UCSD-AML1 (cell line): ENCODE results near the gene NTPCR.

Experiments used
- DNase-seq: peaks from one replicate; lab custom pipeline; 2025; ENCODE audit not compliant: unreplicated experiment; lab: John Stamatoyannopoulos, UW

The NTPCR gene

DNA sequence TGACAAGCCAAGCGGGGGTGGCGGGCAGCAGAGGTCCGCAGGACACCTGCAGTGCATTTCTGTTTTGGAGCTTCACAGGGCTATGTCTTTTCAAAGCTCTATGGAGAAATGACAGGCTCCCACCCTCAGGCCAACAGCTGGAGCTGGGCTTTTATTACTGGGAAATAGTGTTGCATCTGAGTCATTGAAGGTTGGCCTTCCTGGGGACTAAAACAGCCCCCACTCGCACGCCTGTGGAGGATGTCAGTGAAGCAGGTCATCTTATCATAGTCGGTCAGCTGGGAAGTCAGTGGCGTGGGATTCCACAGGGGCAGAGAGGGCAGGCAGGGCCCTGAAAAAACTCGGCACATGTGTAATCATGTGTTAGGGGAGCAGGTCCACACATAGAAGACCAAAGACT, 55.3 kb downstream of the NTPCR start:
- no peak for DNase-seq

DNA sequence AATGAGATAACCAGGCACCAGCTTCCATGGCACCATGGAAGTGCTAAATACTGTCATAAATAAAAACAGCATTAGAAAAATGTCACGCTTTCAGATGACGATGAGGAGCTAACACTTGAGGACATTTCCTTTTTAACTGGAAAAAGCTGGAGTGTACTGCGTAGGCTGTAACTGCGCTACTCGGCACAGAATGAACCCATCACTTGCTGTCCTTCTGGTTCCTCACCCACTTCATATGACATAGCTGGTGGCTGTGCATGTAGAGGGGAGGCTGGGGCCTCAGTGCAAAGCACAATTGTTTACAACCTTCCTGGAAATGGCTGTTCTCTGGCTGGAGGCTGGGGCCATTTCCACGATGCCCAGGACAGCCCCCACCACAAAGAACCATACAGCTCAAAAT, 55.7 kb downstream of the NTPCR start:
- no peak for DNase-seq

DNA sequence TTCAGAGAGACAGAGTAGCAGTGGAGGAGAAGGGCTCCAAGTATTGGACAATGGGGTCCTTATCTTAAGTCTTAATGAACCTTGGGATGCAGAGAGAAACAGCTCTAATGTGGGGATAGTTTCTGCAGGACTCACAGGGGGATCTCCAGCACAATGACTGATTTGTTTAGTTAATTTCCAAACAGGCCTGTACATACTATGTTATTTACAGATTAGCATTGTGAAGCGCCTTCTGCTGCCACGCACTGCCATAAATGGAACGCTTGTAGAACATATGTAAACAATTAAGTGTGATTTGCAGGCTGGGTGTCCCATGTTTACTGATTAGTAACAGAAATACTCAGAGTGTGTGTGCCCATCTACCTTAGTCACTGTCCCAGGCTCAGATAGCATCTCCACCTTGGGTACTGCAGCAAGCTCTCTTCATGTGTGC, 56.1 kb downstream of the NTPCR start:
- DNase-seq = no peak

DNA sequence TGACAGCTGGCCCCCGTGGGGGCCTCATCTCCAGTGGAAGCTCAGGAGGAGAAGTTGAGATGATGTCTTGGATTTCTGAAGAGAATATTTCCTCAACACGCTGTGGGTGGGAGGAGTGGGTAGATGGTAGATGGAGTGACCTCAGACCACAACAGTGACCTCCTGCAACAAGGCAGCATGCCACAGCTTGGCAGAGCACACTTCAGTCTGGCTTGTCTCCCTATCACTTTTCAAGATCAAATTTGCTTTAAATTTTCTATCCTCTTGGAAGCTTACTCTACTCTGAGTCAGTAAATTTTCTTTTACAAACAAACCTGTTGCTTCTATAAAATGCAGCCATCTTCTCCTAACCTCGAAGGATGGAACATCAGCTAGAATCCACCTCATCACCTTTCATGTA, 59.7 kb downstream of the NTPCR start:
- DNase-seq = no peak

DNA sequence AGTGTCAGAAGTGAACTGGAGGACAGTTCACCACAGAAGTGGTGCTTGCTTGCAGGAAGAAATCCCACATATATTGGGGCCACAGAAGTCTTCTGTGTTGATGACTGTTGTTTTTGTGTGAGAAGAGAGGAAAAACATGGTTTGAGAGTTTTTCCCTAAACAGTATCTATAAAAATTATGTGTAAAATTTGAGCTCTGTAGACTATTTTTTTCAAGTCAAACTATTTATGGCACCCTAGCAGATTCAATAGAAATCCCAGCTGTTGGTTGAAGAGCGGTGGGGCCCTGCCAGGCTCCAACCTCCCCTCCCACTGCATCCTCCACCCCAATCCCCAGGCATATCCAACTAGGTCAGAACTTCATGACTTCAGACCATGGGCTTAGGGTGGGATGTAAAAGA, 61.6 kb downstream of the NTPCR start:
- DNase-seq = no peak

DNA sequence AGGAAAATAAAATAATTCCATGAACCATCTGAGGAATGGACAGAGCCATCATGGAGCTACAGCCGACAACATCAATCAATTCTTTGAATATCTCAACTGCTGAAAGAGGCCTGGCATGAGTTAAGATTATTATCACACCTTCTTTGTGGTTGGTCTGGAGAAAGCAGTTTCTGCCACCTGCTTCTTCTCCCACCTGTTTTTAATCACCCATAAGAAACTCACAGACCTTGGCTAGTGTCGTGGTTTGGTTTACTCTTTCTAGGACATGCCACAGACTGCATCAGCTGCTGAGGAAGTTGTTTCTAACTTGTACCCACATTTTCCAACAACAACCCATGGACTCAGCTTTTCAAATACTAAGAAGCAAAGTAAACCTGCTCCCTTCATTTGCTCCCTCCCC, 65.6 kb downstream of the NTPCR start:
- no peak for DNase-seq

DNA sequence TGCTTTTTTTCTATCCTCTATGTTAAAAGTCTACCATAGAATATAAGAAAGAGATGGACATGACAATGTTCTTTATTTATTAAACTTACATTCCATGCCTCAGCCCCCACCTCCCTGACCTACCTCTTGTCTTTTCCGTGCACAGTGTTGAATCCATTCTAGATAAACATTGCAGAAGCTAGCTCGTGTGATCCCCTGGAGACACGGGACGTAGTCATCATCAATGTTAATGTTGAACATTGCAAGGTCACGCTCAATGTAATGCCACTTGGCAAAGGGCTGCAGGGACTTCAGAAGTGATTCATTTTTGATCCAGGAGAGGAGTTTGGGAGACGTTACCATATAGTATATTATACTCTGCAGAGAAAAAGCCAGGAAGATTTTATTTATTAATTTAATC, 66.4 kb downstream of the NTPCR start:
- DNase-seq = no peak

DNA sequence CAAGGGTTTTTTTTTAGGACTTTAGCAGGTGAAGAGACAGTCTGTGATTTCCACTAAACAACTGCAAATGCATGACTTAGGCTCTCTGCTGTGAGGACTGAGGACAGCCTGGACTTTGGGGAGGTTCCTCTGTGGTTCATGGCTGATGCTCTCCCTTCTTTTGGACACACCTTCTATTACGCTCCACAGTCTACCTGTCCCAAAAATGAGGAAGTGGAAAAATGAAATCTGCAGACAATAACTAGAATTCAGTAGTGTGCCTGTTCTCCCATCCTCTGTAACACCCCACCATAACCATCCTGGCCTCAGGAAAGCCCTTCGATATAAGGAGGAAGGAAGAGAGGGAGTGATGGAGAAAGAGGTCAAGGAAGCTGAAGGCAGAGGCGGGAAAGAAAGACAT, 68.7 kb downstream of the NTPCR start:
- no peak for DNase-seq

DNA sequence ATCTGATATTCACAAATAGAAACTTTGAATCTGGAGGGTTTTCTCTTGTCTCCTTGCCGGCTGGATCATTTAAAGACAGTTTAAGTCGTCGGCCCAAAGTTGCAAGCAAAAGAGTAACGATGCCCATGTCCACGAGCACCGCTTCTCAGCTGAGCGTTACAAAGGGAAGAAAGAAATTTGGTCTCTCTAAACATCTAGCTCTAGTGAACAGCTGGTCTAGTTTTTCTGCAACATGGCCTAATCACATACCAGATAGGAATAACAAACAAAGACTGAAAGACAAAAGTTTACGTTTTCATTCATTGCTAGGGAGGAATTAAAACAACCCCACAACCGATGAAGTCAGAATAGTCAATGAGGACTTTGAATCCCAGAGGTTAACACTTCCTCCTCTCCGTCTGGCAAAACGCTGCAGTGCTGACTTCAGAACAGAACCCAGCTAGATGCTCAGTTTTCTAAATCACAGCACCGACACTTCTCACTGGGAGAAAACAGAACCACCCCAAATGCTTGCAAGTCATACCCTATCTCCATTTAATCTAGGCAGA, 69.4 kb downstream of the NTPCR start:
- no peak for DNase-seq

DNA sequence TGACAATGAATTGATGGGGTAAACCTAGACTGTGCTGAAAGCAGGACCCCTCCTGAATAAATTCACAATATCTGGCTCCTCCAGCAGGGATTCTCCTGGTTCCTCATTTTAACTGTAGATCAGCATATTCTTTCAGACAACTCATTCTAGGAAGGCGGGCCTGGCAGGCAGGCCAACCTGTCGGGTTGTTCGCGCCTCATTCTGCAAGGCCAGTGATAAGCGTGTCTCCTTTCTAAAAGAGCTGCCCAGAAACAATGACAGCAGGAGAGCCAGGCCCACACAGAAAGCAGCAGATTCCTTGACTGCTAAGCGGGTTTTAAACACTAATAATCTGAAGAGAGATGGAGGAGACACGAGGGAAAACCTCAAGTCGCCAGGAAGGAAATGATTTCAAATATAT, 70.0 kb downstream of the NTPCR start:
- peak; percentile 25 for DNase-seq

DNA sequence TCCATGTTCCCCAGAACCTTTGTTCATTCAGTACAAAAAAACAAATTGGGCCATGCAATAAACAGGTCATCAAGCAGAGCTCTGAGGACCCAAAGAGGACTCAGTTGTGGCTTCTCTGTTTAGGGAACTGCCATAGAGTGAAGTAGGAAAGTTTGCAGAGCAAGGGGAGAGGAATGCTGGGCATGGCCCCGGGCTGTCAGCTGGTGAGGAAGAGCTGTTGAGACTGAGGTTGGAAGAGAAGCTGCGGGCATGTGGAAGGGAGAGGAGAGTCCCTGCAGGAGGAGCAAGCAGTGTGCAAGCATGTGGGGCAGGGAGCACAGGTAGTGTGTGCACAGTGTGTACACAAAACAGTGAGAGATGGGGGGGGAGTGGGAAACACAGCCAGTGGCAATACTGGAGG, 71.8 kb downstream of the NTPCR start:
- DNase-seq = no peak

DNA sequence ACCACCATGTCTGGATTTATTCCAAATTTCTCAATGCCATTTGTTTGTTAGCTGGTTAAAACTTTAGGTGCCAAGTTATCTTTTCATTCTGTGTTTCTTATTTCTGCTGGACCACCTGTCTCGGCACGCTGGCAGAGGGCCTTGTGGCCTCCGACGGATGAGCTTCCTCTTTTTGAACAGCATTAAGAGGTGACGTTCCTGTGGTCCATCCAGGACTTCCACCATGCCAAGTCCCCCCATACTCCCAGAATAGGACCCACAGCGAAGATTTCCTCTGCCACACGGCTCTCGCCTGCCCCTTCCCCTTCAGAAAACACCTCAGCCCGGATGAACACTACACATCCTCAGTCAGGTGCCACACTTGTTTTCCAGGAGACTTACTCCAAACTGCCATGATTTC, 73.8 kb downstream of the NTPCR start:
- no peak for DNase-seq

DNA sequence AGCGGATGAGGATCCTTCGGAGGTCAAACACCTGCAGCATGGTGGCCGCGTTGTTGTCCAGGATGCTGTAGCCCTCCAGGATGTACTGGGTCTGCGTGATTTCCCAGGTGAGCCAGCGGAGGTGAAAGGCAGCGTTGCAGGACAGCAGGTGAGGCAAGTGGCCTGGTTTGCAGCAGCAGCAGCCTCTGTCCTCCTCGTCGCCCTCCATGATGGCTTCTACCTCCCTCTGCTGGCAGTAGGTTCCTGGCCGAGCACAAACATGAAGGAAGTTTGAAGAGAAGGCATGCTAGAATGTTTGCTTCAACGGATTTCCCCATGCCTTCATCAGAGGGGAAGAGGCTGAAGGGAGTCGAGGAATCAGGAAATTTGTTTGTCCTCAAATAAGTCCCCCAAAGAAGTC, 74.7 kb downstream of the NTPCR start:
- DNase-seq = peak; percentile 56

DNA sequence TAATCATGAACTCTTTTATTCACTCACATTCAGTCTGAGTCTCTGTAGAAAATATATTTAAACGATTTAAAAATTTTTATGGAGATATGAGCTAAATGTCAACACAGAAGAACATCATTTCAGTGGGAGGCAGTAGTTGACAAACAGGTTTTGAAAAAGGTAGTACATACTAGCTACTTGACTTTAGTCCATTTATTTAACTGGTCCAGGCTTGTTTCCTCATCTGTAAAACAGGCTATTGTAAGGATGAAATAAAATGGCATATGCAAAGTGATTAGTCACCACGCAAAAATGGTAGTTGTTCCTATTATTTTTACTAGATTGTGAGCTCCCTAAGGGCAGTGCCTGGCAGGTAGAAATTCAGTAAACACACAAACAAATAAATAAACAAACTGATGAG, 75.2 kb downstream of the NTPCR start:
- no peak for DNase-seq

DNA sequence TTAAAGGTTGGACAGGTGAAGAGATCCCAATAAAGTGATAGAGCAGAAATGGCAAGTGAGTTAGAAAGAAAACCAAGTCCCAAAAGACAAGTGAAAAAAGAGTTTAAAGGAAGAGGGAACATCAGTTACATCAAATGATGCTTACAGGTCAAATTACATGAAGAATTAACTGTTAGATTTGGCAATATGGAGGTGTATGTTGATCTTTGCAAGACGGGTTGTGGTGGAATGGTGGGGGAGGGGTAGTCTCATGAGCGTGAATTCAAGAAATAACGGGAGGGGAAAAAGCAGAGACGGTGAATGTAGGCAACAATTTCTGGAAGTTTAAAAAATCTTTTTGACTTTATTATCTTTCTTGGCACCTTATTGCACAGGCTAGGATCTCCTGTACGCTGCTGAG, 76.6 kb downstream of the NTPCR start:
- no peak for DNase-seq

DNA sequence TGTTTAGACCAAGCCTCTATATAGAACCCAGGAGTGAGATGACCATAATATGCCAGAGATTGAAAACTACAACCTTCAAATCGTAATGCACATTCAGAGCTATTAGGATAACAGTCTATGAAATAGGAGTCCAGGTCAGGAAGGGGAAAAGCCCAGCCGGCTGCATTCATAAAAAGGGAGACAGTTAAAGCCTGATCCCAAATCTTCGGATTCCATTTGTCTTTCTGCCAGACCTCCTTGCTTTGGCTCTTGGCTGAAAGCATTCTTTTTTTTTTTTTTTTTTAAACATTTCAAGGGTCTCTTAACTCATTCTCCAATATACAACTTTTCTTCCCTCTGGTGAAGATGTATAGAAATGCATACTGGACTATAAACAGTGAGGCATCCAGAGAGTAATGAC, 81.1 kb downstream of the NTPCR start:
- no peak for DNase-seq

DNA sequence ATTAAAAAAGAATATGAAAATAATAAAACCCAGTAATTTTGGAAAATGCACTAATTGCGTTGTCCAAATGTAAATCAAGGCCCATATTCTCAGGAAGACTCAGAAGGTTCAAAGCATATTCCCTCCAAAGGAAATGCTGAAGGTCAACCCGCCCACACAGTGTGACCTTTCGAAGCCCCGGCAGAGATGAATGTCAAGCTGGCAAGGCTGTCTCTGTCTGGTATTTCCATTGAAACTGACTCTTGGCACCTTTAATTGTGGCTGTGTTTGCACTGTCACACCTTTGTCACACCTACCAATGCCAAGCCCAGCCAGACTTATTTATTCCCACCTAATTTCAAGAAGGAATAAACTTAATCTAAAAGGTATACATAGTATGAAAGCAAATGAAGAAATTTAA, 82.5 kb downstream of the NTPCR start:
- DNase-seq = no peak

DNA sequence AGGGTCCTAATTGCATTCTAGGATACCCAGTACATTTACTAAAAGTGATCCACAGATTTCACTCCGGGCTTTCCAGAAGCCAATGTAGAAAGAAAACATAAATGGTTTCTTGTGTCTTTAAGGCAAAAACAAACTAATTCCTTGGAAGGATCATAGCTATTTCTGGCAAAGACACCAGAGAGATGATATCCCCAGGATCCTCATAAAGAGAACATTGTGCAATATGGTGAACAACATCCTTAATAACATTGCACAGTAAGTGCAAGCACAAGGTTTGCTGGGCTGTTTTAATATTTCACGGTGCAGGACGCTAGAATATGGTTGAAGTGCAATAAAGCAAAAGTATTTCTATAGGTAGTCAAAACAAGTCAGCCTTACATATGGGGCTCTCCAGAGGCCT, 83.0 kb downstream of the NTPCR start:
- no peak for DNase-seq
